HUES6 (cell line): ENCODE data around the gene MTAP.

Experiments used
- H3K27ac ChIP-seq: 2 replicates; pipeline ENCODE4 v1.7.0; 2013; ENCODE audit warnings: low read depth, mild to moderate bottlenecking, low read length, inconsistent platforms
- H3K27me3 ChIP-seq: 2 replicates; pipeline ENCODE4 v1.6.1; 2013; ENCODE audit warnings: low read length; ENCODE audit not compliant: control insufficient read depth, insufficient read depth
- H3K36me3 ChIP-seq: 2 replicates; pipeline ENCODE4 v1.6.1; 2013; ENCODE audit warnings: low read length; ENCODE audit not compliant: control insufficient read depth, insufficient read depth
- H3K4me1 ChIP-seq: 2 replicates; pipeline ENCODE4 v1.6.1; 2013; ENCODE audit warnings: low read length; ENCODE audit not compliant: control insufficient read depth, insufficient read depth
- H3K4me3 ChIP-seq: 2 replicates; pipeline ENCODE4 v1.5.1; 2013; ENCODE audit warnings: low read depth, low read length
- H3K9ac ChIP-seq: one replicate; pipeline ENCODE4 v1.6.1; 2013; ENCODE audit warnings: mild to moderate bottlenecking, low read length
- H3K9me3 ChIP-seq: 2 replicates; pipeline ENCODE4 v1.6.1; 2013; ENCODE audit warnings: low read depth, low read length; ENCODE audit not compliant: control insufficient read depth, insufficient read depth

Gene MTAP

DNA sequence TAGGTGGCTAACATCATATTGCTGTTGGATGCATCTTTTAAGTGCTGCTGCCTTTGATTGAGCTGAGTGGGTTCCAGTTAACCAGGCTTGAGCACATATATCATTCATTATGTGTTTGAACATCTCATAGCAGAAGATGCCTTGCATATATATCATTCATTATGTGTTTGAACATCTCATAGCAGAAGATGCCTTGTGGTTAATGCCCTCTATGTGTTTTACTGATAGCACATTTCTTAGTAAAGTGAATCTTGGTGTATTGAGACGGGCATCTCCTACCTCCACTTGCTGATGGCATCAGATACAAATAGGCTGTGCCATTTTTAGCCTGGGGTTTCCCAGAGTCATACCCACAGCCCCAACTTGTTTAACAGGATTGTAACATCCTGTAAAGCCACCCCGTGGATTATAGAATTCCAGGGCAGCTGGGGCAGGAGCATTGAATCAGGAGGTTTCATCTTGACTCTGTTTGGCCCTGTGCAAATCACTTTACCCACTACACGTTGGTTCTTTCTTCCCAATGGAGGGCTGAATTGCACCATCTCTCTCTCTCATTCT lies 26.5 kb downstream of the MTAP start:
- no peak overlapping the region for H3K27ac ChIP-seq
- peaks cover 11% of the 10 kb centered on the region for H3K9me3 ChIP-seq
- no peak overlapping the region for H3K4me3 ChIP-seq
- H3K36me3 ChIP-seq = peaks cover 98% of the 10 kb centered on the region
- H3K4me1 ChIP-seq = no peaks in the 10 kb centered on the region
- H3K9ac ChIP-seq = no peak overlapping the region
- no peaks in the 10 kb centered on the region for H3K27me3 ChIP-seq

DNA sequence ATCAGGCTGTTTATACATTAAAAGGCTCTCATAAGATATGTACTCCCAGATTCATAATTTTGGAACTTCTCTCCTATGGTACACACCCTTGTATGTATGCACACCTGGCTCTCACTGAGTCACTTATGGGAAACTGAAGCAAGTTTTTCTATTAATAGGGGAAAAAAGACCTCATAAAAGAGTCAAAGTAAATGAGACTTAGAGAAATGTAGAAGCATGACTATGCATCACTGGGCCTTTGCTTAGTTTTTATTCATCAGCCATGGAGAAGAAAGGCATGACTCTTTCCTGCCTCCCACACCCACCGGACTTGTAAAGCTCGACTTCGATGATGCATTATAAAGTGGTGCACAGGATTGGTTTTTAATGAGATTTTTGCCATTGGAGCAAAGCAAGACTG lies 28.2 kb downstream of the MTAP start:
- H3K27ac ChIP-seq = no peak overlapping the region

DNA sequence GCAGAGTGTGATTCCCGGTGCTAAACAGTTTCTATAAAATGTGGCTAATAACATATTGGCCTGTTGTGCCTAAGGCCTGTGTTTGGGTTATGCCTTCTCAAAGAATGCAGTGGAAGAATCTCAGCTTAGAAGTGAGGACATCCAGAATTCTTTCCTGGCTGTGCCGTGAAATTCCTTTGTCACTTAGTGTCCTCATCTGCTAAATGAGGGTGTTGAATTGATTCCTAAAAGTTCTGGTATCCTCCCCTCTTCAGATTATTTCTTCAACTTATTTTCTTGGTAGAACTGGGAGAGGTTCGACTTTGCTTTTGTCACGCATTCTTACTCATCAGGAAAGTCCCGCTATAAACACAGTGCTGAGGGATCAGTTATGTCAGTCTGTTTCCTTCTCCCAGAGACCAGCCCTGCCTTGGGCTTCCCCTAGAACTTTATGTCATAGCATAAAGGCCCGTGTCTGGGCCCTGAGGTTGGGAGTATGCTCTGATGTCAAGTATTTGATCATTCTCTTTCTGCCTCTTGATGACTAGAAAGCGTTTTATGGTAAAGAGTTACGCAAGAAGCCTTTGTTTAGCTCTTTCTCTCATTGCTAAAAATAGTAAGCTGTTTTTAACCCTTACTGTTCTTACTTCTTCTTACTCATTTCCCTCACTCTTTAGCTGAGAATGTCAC lies 29.5 kb downstream of the MTAP start:
- no peaks in the 10 kb centered on the region for H3K9me3 ChIP-seq
- H3K4me1 ChIP-seq = no peaks in the 10 kb centered on the region
- no peaks in the 10 kb centered on the region for H3K27me3 ChIP-seq
- H3K9ac ChIP-seq = no peak overlapping the region
- H3K36me3 ChIP-seq = peaks cover 98% of the 10 kb centered on the region
- no peak overlapping the region for H3K27ac ChIP-seq
- H3K4me3 ChIP-seq = no peak overlapping the region

More for the DNA sequence above, 28.2 kb downstream of the MTAP start:
- Histone ChIP-seq H3K4me3 (no peak overlapping the region), H3K4me1 (no peaks in the 10 kb centered on the region), H3K9me3 (0 out of 2 replicates have a peak, but pooled peaks cover 1% of the 10 kb centered on the region), H3K36me3 (peaks cover 98% of the 10 kb centered on the region), H3K9ac (no peak overlapping the region), H3K27me3 (no peaks in the 10 kb centered on the region)

DNA sequence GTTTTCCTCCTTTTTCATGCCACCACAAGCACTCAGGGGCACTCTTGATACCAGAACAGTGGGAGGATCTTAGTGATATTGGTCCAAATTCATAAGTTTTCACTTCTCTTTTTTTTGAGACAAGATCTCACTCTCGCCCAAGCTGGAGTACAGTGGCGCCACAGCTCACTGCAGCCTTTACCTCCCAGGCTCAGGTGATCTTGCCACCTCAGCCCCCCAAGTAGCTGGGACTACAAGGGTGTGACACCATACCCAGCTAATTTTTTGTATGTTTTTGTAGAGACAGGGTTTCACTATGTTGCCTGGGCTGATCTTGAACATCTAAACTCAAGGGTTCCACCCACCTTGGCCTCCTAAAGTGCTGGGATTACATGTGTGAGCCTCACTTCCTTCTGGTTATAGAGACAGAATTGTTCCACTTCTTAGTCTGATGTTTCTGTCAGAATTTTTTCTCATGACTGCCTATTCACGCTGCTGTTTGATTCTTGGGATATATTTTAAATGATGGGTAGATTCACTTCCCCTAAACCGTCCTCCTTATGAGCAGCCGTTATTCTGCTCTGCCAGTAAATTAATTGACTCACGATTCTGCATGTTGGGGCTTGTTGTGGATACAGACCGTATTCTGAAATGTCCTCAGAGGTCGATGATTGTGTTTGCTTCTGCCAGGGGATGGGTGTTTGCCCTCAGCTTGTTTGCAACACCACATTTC lies 30.8 kb downstream of the MTAP start:
- Histone ChIP-seq H3K27ac (no peak overlapping the region), H3K9me3 (no peaks in the 10 kb centered on the region), H3K36me3 (peaks cover 99% of the 10 kb centered on the region), H3K4me3 (no peak overlapping the region), H3K4me1 (no peaks in the 10 kb centered on the region), H3K9ac (no peak overlapping the region), H3K27me3 (no peaks in the 10 kb centered on the region)

DNA sequence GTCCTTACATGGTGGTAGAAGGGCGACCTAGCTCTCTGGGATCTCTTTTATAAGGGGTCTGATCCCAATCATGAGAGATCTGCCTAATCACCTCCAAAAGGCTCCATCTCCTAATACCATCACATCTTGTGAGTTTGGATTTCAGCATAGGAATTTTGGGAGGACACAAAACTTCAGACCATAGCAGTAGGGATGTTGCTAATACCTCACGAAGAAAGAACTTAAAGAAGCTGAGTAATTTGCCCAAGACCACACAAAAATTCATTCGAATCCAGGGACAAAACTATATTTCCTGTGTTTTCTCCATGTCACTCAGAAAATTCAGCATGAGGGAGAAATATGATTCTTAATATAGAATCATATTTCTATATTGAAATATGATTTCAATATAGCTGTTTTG lies 32.7 kb downstream of the MTAP start:
- H3K27ac ChIP-seq = no peak overlapping the region
- H3K4me3 ChIP-seq = no peak overlapping the region
- H3K36me3 ChIP-seq = peaks cover 100% of the 10 kb centered on the region
- no peaks in the 10 kb centered on the region for H3K27me3 ChIP-seq
- no peaks in the 10 kb centered on the region for H3K4me1 ChIP-seq
- H3K9ac ChIP-seq = no peak overlapping the region
- 0 out of 2 replicates have a peak, but pooled peaks cover 3% of the 10 kb centered on the region for H3K9me3 ChIP-seq

DNA sequence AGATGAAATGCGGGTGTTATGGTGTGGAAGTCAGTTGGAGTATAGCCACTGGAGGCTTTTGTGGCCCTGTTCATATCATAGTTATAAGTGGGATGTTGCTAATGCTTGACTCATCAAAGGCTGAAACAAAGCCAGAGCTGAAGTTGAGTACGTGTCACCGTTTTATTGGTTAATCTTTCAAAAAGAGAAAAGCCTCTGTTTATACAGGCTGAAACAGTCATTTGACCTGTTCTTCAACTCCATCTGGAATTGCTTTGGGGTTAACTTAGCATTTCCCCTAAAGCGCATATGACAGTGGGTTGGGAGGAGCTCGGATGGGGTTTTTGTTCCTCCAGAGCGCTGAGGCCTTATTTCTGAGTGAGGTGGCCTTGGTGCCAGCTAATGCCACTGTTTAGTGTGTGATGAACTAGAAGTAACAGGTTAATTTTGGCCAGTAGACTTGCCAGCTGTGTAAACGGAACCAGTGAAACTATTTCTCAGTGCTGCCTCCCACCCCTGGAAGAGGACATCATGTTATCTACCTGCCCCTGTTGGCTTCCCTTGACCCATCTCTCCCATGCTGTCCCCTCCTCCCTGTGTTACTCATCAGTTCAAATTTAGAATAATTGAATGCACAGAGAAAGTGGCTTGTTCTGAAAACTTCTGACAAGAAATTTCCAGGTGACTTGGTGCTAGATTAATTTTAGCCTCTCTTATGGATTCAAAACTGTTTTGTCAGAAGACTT lies 34.2 kb downstream of the MTAP start:
- H3K9ac ChIP-seq = no peak overlapping the region
- peaks cover 16% of the 10 kb centered on the region; the same call in 1 of the 2 replicates for H3K9me3 ChIP-seq
- H3K36me3 ChIP-seq = peaks cover 100% of the 10 kb centered on the region
- no peaks in the 10 kb centered on the region for H3K27me3 ChIP-seq
- no peak overlapping the region for H3K27ac ChIP-seq
- no peak overlapping the region for H3K4me3 ChIP-seq
- no peaks in the 10 kb centered on the region for H3K4me1 ChIP-seq

DNA sequence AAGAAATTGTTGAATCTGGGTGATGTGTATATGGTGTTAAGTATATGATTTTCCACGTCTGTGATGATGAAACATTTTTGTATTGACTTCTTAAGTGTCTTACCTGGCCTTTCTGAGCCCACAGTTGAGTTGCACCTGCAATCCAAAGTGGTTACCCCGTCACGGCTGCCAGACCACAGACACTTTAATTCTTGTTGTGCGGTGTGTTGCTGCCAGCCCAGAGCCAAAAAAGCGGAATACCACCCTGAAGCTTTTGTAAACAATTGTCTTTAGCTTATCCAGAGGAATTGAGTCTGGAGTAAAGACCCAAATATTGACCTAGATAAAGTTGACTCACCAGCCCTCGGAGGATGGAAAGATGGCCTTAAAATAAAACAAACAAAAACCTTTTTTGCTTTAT lies 35.1 kb downstream of the MTAP start:
- Histone ChIP-seq H3K36me3 (peaks cover 97% of the 10 kb centered on the region), H3K4me3 (no peak overlapping the region), H3K27ac (no peak overlapping the region), H3K9me3 (peaks cover 21% of the 10 kb centered on the region; the same call in 1 of the 2 replicates), H3K9ac (no peak overlapping the region), H3K27me3 (no peaks in the 10 kb centered on the region), H3K4me1 (no peaks in the 10 kb centered on the region)

DNA sequence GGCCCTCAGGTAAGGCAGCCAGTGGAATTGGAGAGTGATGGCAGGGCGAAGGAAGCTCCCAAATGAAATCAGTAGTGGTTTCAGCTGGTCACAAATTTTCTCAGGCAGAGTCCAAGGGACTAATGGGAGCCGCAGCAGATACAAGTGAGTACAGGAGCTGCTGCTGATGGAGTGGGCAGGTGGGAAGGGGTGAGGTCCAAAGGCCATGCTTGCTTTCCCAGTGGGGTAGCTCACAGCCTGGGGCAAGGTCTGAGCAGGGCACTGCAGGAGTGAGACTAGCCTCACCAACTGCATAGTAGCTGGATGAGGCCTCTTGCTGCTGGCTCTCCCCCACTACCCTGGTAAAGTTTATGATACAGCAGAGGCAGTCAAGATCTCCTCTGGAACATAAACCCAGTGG lies 38.2 kb downstream of the MTAP start:
- no peaks in the 10 kb centered on the region for H3K27me3 ChIP-seq
- no peak overlapping the region for H3K9ac ChIP-seq
- peaks cover 80% of the 10 kb centered on the region for H3K36me3 ChIP-seq
- H3K4me1 ChIP-seq = no peaks in the 10 kb centered on the region
- H3K4me3 ChIP-seq = no peak overlapping the region
- no peak overlapping the region for H3K27ac ChIP-seq
- peaks cover 47% of the 10 kb centered on the region for H3K9me3 ChIP-seq

DNA sequence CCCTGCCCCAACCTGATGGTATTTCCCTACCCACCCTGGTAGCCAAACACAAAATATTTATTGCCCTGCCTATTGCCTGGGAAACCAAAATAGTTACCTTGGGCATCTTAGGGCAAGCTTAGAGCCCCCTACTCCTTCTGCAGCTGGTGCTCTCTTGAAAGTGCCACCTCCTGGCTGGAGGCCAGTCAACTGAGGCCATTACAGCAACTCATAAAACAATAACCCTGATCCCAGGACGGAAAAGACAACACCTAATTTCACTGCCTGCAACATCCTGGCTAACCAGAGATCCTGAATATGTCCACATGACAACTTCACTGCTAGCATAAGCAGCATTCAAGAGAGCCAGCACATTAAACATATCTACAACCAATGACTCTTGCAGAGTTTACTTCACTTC lies 38.7 kb downstream of the MTAP start:
- H3K4me3 ChIP-seq = no peak overlapping the region
- no peak overlapping the region for H3K27ac ChIP-seq
- no peaks in the 10 kb centered on the region for H3K27me3 ChIP-seq
- H3K9me3 ChIP-seq = peaks cover 51% of the 10 kb centered on the region
- H3K36me3 ChIP-seq = peaks cover 76% of the 10 kb centered on the region
- H3K9ac ChIP-seq = no peak overlapping the region
- H3K4me1 ChIP-seq = no peaks in the 10 kb centered on the region

DNA sequence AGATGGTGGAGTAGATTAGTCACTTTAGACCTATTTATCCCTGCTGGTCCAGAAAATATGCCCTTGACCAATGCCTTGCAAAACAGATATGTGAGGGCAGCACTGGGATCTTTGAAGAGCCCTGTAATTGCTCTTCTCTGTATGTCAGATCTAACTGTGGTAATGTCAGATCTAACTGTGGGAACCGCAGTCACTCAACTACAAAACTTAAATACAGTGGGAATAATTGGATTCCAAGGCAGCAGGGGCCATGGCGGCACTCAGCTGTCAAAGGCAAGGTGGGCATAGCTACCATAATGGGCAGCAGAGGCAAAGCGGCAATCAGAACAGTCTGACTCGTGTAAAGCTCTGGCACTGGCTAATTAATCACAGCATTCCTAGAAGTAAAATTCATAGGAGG lies 46.2 kb downstream of the MTAP start:
- Histone ChIP-seq H3K36me3 (peaks cover 73% of the 10 kb centered on the region), H3K27ac (no peak overlapping the region), H3K27me3 (no peaks in the 10 kb centered on the region), H3K4me1 (no peaks in the 10 kb centered on the region), H3K4me3 (no peak overlapping the region), H3K9ac (no peak overlapping the region), H3K9me3 (peaks cover 38% of the 10 kb centered on the region)

DNA sequence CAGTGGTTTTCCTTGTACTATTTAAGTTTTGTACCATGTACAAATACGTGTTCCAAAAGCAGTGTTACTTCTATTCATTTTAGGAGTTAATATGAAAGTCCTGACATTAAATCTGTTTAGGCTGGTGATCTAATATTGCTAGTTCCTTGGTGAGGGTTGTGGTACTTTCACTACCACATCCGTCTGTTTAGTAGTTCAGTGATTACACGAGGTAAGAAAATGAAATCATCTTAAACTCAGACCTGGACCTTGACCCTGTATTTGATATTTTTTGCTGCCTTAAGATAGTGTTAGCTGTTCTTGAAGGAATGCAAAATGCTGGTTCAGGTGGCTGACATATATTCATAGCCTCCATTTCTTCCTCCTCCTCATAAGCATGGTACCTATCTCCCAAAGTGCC lies 50.3 kb downstream of the MTAP start:
- H3K4me1 ChIP-seq = no peaks in the 10 kb centered on the region
- no peak overlapping the region for H3K27ac ChIP-seq
- H3K4me3 ChIP-seq = no peak overlapping the region
- H3K9ac ChIP-seq = no peak overlapping the region
- peaks cover 11% of the 10 kb centered on the region for H3K9me3 ChIP-seq
- H3K36me3 ChIP-seq = peaks cover 95% of the 10 kb centered on the region
- H3K27me3 ChIP-seq = no peaks in the 10 kb centered on the region
